Stimulated activated CD8-positive, alpha-beta memory T cell treated with anti-CD3 and anti-CD28 coated beads, Interleukin-15, amount 100 ng/mL, for 1 hour (primary cell): ENCODE measurements around the gene RCAN3.
"Not testable (repeated sequence)": the region's sequence is repeated elsewhere in the genome, so short reads cannot be mapped to it uniquely, and the experiment has no call there.

ENCODE experiments used
- DNase-seq: peaks from one replicate; pipeline ENCODE4 v3.0.0-alpha.2; 2020; ENCODE audit warnings: low read depth

Gene RCAN3

GRCh38 chr1:24486331-24487065 lies 16.1 kb upstream of the RCAN3 start:
- no peak for DNase-seq

- no peak for DNase-seq
Observed at GRCh38 chr1:24487455-24487854, 15.2 kb upstream of the RCAN3 start.

- not testable (repeated sequence) for DNase-seq
Observed at GRCh38 chr1:24488159-24488558, 14.5 kb upstream of the RCAN3 start.

GRCh38 chr1:24489674-24490073 lies 13.0 kb upstream of the RCAN3 start:
- DNase-seq: no peak

- no peak for DNase-seq
Observed at GRCh38 chr1:24490101-24490781, 12.4 kb upstream of the RCAN3 start.

- DNase-seq: no peak
Observed at GRCh38 chr1:24491577-24492360, 10.9 kb upstream of the RCAN3 start.

GRCh38 chr1:24492935-24493334 lies 9.7 kb upstream of the RCAN3 start:
- DNase-seq: not testable (repeated sequence)

GRCh38 chr1:24493785-24494184 lies 8.9 kb upstream of the RCAN3 start:
- DNase-seq: no peak

- no peak for DNase-seq
Observed at GRCh38 chr1:24498589-24498988, 4.0 kb upstream of the RCAN3 start.

- no peak for DNase-seq
Observed at GRCh38 chr1:24500448-24501048, 2.1 kb upstream of the RCAN3 start.

- DNase-seq: no peak
Observed at GRCh38 chr1:24501371-24502064, 1.1 kb upstream of the RCAN3 start.

- peak; percentile 60 for DNase-seq
Observed at GRCh38 chr1:24502065-24502708, 449 bp upstream of the RCAN3 start.

- no peak for DNase-seq
Observed at GRCh38 chr1:24503059-24503751, 569 bp downstream of the RCAN3 start.

GRCh38 chr1:24503870-24504523 lies 1.4 kb downstream of the RCAN3 start:
- no peak for DNase-seq

- no peak for DNase-seq
Observed at GRCh38 chr1:24504560-24504959, 1.9 kb downstream of the RCAN3 start.

GRCh38 chr1:24505816-24506215 lies 3.2 kb downstream of the RCAN3 start:
- DNase-seq: no peak

GRCh38 chr1:24506691-24507381 lies 4.2 kb downstream of the RCAN3 start:
- DNase-seq: no peak

GRCh38 chr1:24507405-24507804 lies 4.8 kb downstream of the RCAN3 start:
- DNase-seq: no peak

- no peak for DNase-seq
Observed at GRCh38 chr1:24508911-24509310, 6.3 kb downstream of the RCAN3 start.

- DNase-seq: no peak
Observed at GRCh38 chr1:24513706-24514105, 11.1 kb downstream of the RCAN3 start.
